ENCODE measurements around the gene SCN9A. TPM values are rescaled to one million over a fixed set of nuclear protein-coding genes. Genes with fewer than 3 reads are reported as not detected.

The SCN9A gene
- total RNA-seq, 2 experiments from 2014 or later = not detected

DNA sequence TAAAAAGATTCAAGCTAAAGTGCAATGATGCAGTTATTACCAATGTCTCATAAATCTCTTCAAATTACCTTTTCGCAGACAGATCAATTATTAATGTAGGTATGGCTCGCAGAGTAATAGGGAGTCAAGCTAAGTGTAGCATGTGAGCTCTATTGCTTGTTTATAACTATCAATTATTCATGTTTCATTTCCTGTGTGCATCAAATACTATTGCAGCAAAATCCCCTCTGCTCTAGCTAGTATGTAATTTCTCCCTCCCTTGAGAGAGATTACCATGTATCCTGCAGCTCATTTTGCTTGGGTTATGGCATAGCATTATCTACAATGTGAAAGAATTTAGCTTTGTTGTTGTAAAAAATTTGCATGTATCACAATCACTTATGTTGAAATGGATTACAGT lies 182.3 kb downstream of the SCN9A start:
- no peak for DNase-seq (ENCODE audit: low spot score)
- Histone ChIP-seq H3K36me3 (ENCODE audit: insufficient read depth, low read length) (no peaks in the 10 kb centered on the region), H3K4me2 (ENCODE audit: low read length) (no peak overlapping the region), H3K4me3 (ENCODE audit: low read depth, low read length, poor library complexity, severe bottlenecking) (no peak overlapping the region), H3K27ac (ENCODE audit: low read depth, low read length, poor library complexity, severe bottlenecking) (no peak overlapping the region), H3K9me3 (ENCODE audit: low read length) (no peaks in the 10 kb centered on the region), H3K4me1 (ENCODE audit: insufficient read depth, low read length, poor library complexity, severe bottlenecking) (no peaks in the 10 kb centered on the region), H4K20me1 (ENCODE audit: insufficient read depth, low read length) (no peaks in the 10 kb centered on the region), H2AFZ (ENCODE audit: low read length) (no peak overlapping the region), H3K9me2 (ENCODE audit: insufficient read depth, low read length) (no peaks in the 10 kb centered on the region), H3K79me2 (ENCODE audit: insufficient read depth, low read depth, low read length) (no peaks in the 10 kb centered on the region)
- intact Hi-C loops (cut with micrococcal nuclease; ENCODE audit: unreplicated experiment) = no loop called here
- no TSS peak for BruUV-seq (replicated peaks)
- CTCF ChIA-PET (ENCODE audit: unreplicated experiment) = no interaction called here
- TF ChIP-seq, protein P1, sequence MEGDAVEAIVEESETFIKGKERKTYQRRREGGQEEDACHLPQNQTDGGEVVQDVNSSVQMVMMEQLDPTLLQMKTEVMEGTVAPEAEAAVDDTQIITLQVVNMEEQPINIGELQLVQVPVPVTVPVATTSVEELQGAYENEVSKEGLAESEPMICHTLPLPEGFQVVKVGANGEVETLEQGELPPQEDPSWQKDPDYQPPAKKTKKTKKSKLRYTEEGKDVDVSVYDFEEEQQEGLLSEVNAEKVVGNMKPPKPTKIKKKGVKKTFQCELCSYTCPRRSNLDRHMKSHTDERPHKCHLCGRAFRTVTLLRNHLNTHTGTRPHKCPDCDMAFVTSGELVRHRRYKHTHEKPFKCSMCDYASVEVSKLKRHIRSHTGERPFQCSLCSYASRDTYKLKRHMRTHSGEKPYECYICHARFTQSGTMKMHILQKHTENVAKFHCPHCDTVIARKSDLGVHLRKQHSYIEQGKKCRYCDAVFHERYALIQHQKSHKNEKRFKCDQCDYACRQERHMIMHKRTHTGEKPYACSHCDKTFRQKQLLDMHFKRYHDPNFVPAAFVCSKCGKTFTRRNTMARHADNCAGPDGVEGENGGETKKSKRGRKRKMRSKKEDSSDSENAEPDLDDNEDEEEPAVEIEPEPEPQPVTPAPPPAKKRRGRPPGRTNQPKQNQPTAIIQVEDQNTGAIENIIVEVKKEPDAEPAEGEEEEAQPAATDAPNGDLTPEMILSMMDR (conservative IDR thresholded peaks at IDR 0.05; ENCODE audit: low read length) = no peak
- no peak for TF ChIP-seq EZH2phosphoT487 (IDR thresholded peaks at IDR 0.05; ENCODE audit: borderline replicate concordance, low read depth, low read length)
- POLR2A ChIA-PET = interaction anchor here (0.7 to 1.3 kb wide), 3 partner anchors 12 to 239 kb away, joined by 3 read pairs; no protein-coding TSS in a partner anchor

DNA sequence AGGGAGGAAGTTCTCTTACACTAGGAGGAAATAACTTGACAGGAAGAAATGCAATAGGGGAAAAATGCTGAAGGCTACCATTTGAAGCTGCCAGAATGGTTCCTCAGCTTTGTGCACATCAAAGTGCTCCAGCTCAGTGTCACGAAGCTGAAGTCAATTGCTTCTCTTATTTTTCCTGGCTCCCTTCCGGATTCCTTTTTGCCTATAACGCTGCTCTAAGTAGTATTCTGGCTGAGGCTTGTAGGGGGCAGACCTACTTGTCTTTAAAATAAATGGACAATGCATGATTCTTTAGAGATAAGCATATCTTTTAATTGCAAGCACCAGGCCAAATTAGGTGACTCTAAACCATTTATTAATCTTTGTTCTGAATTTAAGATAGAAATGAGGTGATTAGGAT lies 187.7 kb downstream of the SCN9A start:
- ChIA-PET CTCF (ENCODE audit: unreplicated experiment) (no interaction called here), POLR2A (interaction anchor here (0.6 to 0.7 kb wide), 2 partner anchors 58 to 67 kb away, joined by 3 to 4 read pairs; no protein-coding TSS in a partner anchor)
- BruUV-seq (replicated peaks) = no TSS peak

DNA sequence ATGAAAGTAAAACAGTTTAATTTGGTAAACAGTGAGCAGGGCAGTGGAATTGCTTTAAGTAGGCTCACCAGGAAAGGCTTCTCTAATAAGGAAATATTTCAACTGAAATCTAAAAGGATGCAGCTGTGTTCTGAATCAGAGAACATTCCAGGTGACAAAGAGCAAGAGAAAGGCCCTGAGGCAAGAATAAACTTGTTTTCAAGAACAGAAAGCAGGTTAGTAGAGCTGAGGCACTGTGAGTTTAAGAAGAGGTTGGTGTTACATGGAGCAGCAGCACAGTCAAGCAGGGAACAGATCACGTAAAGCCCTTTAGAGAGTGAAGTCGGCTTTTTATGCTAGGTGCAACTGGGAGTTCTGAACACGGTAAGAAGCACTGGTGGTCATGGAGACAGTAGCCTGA lies 191.0 kb downstream of the SCN9A start:
- H3K4me2 ChIP-seq (ENCODE audit: low read length) = no peak overlapping the region
- H3K79me2 ChIP-seq (ENCODE audit: insufficient read depth, low read depth, low read length) = no peaks in the 10 kb centered on the region
- no peaks in the 10 kb centered on the region for H3K9me2 ChIP-seq (ENCODE audit: insufficient read depth, low read length)
- H3K4me3 ChIP-seq (ENCODE audit: low read depth, low read length, poor library complexity, severe bottlenecking) = no peak overlapping the region
- CTCF ChIA-PET (ENCODE audit: unreplicated experiment) = no interaction called here
- TF ChIP-seq, protein P1 (conservative IDR thresholded peaks at IDR 0.05; ENCODE audit: low read length) = no peak
- no peak for TF ChIP-seq EZH2phosphoT487 (IDR thresholded peaks at IDR 0.05; ENCODE audit: borderline replicate concordance, low read depth, low read length)
- H3K27ac ChIP-seq (ENCODE audit: low read depth, low read length, poor library complexity, severe bottlenecking) = no peak overlapping the region
- H2AFZ ChIP-seq (ENCODE audit: low read length) = no peak overlapping the region
- H3K36me3 ChIP-seq (ENCODE audit: insufficient read depth, low read length) = no peaks in the 10 kb centered on the region
- H4K20me1 ChIP-seq (ENCODE audit: insufficient read depth, low read length) = no peaks in the 10 kb centered on the region
- no TSS peak for BruUV-seq (replicated peaks)
- no peak for DNase-seq (ENCODE audit: low spot score)
- intact Hi-C loops (cut with micrococcal nuclease; ENCODE audit: unreplicated experiment) = no loop called here
- H3K9me3 ChIP-seq (ENCODE audit: low read length) = no peaks in the 10 kb centered on the region
- POLR2A ChIA-PET = no interaction called here
- H3K4me1 ChIP-seq (ENCODE audit: insufficient read depth, low read length, poor library complexity, severe bottlenecking) = no peaks in the 10 kb centered on the region

More for the DNA sequence above, 187.7 kb downstream of the SCN9A start:
- H4K20me1 ChIP-seq (ENCODE audit: insufficient read depth, low read length) = no peaks in the 10 kb centered on the region
- H2AFZ ChIP-seq (ENCODE audit: low read length) = no peak overlapping the region
- no peak overlapping the region for H3K27ac ChIP-seq (ENCODE audit: low read depth, low read length, poor library complexity, severe bottlenecking)
- no peaks in the 10 kb centered on the region for H3K9me2 ChIP-seq (ENCODE audit: insufficient read depth, low read length)
- no peak for TF ChIP-seq EZH2phosphoT487 (IDR thresholded peaks at IDR 0.05; ENCODE audit: borderline replicate concordance, low read depth, low read length)
- TF ChIP-seq, protein P1 (conservative IDR thresholded peaks at IDR 0.05; ENCODE audit: low read length) = no peak
- no peaks in the 10 kb centered on the region for H3K9me3 ChIP-seq (ENCODE audit: low read length)
- H3K4me3 ChIP-seq (ENCODE audit: low read depth, low read length, poor library complexity, severe bottlenecking) = no peak overlapping the region
- no peaks in the 10 kb centered on the region for H3K4me1 ChIP-seq (ENCODE audit: insufficient read depth, low read length, poor library complexity, severe bottlenecking)
- no peak for DNase-seq (ENCODE audit: low spot score)
- no peaks in the 10 kb centered on the region for H3K36me3 ChIP-seq (ENCODE audit: insufficient read depth, low read length)
- intact Hi-C loops (cut with micrococcal nuclease; ENCODE audit: unreplicated experiment) = no loop called here
- no peaks in the 10 kb centered on the region for H3K79me2 ChIP-seq (ENCODE audit: insufficient read depth, low read depth, low read length)
- no peak overlapping the region for H3K4me2 ChIP-seq (ENCODE audit: low read length)

Data from OCI-LY7 (cell line).